H1 (cell line): Measurements from ENCODE around the gene DEPDC4. TPM values are rescaled to one million over a fixed set of nuclear protein-coding genes. Genes with fewer than 3 reads are reported as not detected.

Experiments used
- CTCF ChIA-PET: fragments of 300-600 bp; sonication (Branson Sonifier 250); formaldehyde crosslinking; loops from one replicate; lab custom pipeline; 2021; ENCODE audit not compliant: partially characterized antibody; lab: Charles Lee
- POLR2A ChIA-PET: fragments of 300-600 bp; sonication (Branson Sonifier 250); formaldehyde crosslinking; loops from one replicate; lab custom pipeline; 2021; ENCODE audit warnings: inconsistent platforms; ENCODE audit not compliant: partially characterized antibody; lab: Charles Lee
- DNase-seq, 2 experiments: peaks; one replicate each; pipeline versions ENCODE4 v3.0.0 to v3.0.0-alpha.2; 2010 to 2022; ENCODE audit warnings: low spot score in 2 of 2, low read depth in 1 of 2, mixed read lengths in 1 of 2
- FAIRE-seq: peaks from 2 replicates; lab custom pipeline; 2011; peaks lifted over from hg19 to GRCh38; lab: Jason Lieb, UNC
- H2AFZ ChIP-seq: 2 replicates; pipeline ENCODE4 v1.8.1; 2012; ENCODE audit warnings: low read length, inconsistent platforms
- H2AK5ac ChIP-seq: 2 replicates; pipeline ENCODE4 v1.6.1; 2013; ENCODE audit warnings: low read depth, low read length
- H2BK120ac ChIP-seq: replicated peaks from 2 replicates; pipeline ENCODE3; 2013; ENCODE audit warnings: low read depth, low read length, inconsistent platforms
- H2BK12ac ChIP-seq: 2 replicates; pipeline ENCODE4 v1.6.1; 2013; ENCODE audit warnings: low read depth, low read length
- H2BK15ac ChIP-seq: 2 replicates; pipeline ENCODE4 v1.6.1; 2013; ENCODE audit warnings: low read length
- H2BK20ac ChIP-seq: 2 replicates; pipeline ENCODE4 v1.6.1; 2013; ENCODE audit warnings: low read length
- H2BK5ac ChIP-seq: 2 replicates; pipeline ENCODE4 v1.6.1; 2013; ENCODE audit warnings: low read depth, low read length
- H3K14ac ChIP-seq: 2 replicates; pipeline ENCODE4 v1.6.1; 2013; ENCODE audit warnings: inconsistent platforms; ENCODE audit not compliant: insufficient read length
- H3K18ac ChIP-seq: 2 replicates; pipeline ENCODE4 v1.6.1; 2013; ENCODE audit warnings: low read length; ENCODE audit errors: extremely low read depth
- H3K23ac ChIP-seq: 2 replicates; pipeline ENCODE4 v1.6.1; 2013; ENCODE audit warnings: inconsistent platforms; ENCODE audit not compliant: insufficient read length
- H3K23me2 ChIP-seq: 2 replicates; pipeline ENCODE4 v1.6.1; 2013; ENCODE audit warnings: low read depth, low read length
- H3K27ac ChIP-seq: 2 replicates; pipeline ENCODE4 v1.6.1; 2011; ENCODE audit warnings: low read depth, low read length, inconsistent platforms
- H3K27me3 ChIP-seq, 4 experiments: replicated peaks in 1 of 4; 1 replicate in 1 of 4; 2 replicates in 3 of 4; pipeline versions ENCODE4 v1.6.1 to v1.8.1; 2011 to 2013; ENCODE audit warnings: low read length in 3 of 4, mild to moderate bottlenecking in 3 of 4, inconsistent platforms in 2 of 4, mixed read lengths in 2 of 4, moderate library complexity in 1 of 4; ENCODE audit not compliant: control insufficient read depth in 3 of 4, insufficient read depth in 3 of 4; ENCODE audit errors: extremely low read depth in 1 of 4
- H3K36me3 ChIP-seq, 4 experiments: 2 replicates each; pipeline versions ENCODE4 v1.6.1 to v1.8.1; 2011 to 2013; ENCODE audit warnings: mild to moderate bottlenecking in 4 of 4, low read length in 3 of 4, moderate library complexity in 2 of 4, control low read depth in 1 of 4, inconsistent platforms in 1 of 4; ENCODE audit not compliant: insufficient read depth in 4 of 4, control insufficient read depth in 2 of 4
- H3K4ac ChIP-seq: replicated peaks from 2 replicates; pipeline ENCODE3; 2013; ENCODE audit warnings: low read length, low read depth, mixed read lengths, inconsistent platforms; ENCODE audit not compliant: insufficient read length
- H3K4me1 ChIP-seq, 4 experiments: replicated peaks in 1 of 4; 1 replicate in 1 of 4; 2 replicates in 3 of 4; pipeline versions ENCODE4 v1.6.1 to v1.8.1; 2011 to 2013; ENCODE audit warnings: low read length in 3 of 4, inconsistent platforms in 2 of 4, mixed read lengths in 1 of 4; ENCODE audit not compliant: insufficient read depth in 4 of 4, control insufficient read depth in 3 of 4
- H3K4me2 ChIP-seq, 2 experiments: 2 replicates each; pipeline versions ENCODE4 v1.6.1 to v1.8.1; 2011 to 2013; ENCODE audit warnings: low read depth in 2 of 2, low read length in 2 of 2, control low read depth in 1 of 2, inconsistent platforms in 1 of 2, mild to moderate bottlenecking in 1 of 2; ENCODE audit not compliant: insufficient read depth in 1 of 2
- H3K4me3 ChIP-seq, 4 experiments: fragments of 200-600, 300-600 bp in 1 of 4; sonication (generic), shearing (Covaris generic), sonication (Bioruptor Twin) in 1 of 4; 2 replicates each; pipeline versions ENCODE4 v1.5.1 to v1.8.1; 2011 to 2016; ENCODE audit warnings: low read length in 4 of 4, low read depth in 3 of 4, control low read depth in 2 of 4, inconsistent platforms in 2 of 4, mild to moderate bottlenecking in 2 of 4, mixed read lengths in 1 of 4, moderate library complexity in 1 of 4; ENCODE audit not compliant: insufficient read depth in 2 of 4; ENCODE audit errors: extremely low read depth in 1 of 4
- H3K56ac ChIP-seq: replicated peaks from 2 replicates; pipeline ENCODE3; 2013; ENCODE audit warnings: low read depth, mild to moderate bottlenecking, mixed read lengths, low read length, inconsistent platforms; ENCODE audit not compliant: insufficient read length
- H3K79me1 ChIP-seq: 2 replicates; pipeline ENCODE4 v1.6.1; 2013; ENCODE audit warnings: low read depth, low read length, control low read depth
- H3K79me2 ChIP-seq, 2 experiments: 2 replicates each; pipeline versions ENCODE4 v1.6.1 to v1.8.1; 2012 to 2013; ENCODE audit warnings: low read length in 2 of 2, mild to moderate bottlenecking in 2 of 2, inconsistent platforms in 1 of 2; ENCODE audit not compliant: insufficient read depth in 2 of 2, control insufficient read depth in 1 of 2
- H3K9ac ChIP-seq, 4 experiments: replicated peaks in 1 of 4; 1 replicate in 1 of 4; 2 replicates in 3 of 4; pipeline versions ENCODE4 v1.6.1 to v1.8.1; 2011 to 2013; ENCODE audit warnings: low read depth in 3 of 4, low read length in 3 of 4, control low read depth in 2 of 4, mild to moderate bottlenecking in 2 of 4, moderate library complexity in 2 of 4, inconsistent platforms in 1 of 4; ENCODE audit errors: extremely low read depth in 1 of 4
- H3K9me3 ChIP-seq, 2 experiments: 2 replicates each; pipeline versions ENCODE4 v1.6.1 to v1.8.1; 2012 to 2013; ENCODE audit warnings: mild to moderate bottlenecking in 2 of 2, moderate library complexity in 2 of 2, control low read depth in 1 of 2, inconsistent platforms in 1 of 2, low read depth in 1 of 2, low read length in 1 of 2, mixed read lengths in 1 of 2; ENCODE audit not compliant: insufficient read depth in 2 of 2
- H4K20me1 ChIP-seq, 2 experiments: replicated peaks in 1 of 2; 2 replicates each; pipeline versions ENCODE3 to v1.8.1; 2011 to 2013; ENCODE audit warnings: inconsistent platforms in 2 of 2, low read length in 2 of 2, mild to moderate bottlenecking in 1 of 2; ENCODE audit not compliant: insufficient read depth in 2 of 2, control insufficient read depth in 1 of 2
- H4K5ac ChIP-seq: 2 replicates; pipeline ENCODE4 v1.6.1; 2013; ENCODE audit warnings: low read length, low read depth, mixed read lengths, inconsistent platforms; ENCODE audit not compliant: insufficient read length
- H4K8ac ChIP-seq: 2 replicates; pipeline ENCODE4 v1.8.0; 2013; ENCODE audit warnings: mild to moderate bottlenecking, moderate library complexity, low read length, inconsistent platforms; ENCODE audit not compliant: insufficient read depth; ENCODE audit errors: extremely low read depth
- H4K91ac ChIP-seq: replicated peaks from 2 replicates; pipeline ENCODE3; 2013; ENCODE audit warnings: low read length, mixed read lengths, inconsistent platforms; ENCODE audit not compliant: insufficient read length
- CBX5 ChIP-seq: fragments of 300-800, 300-1000 bp; sonication (generic); IDR thresholded peaks from 2 replicates; pipeline ENCODE4 v1.7.1; 2016; ENCODE audit warnings: antibody characterized with exemption, low read length, low read depth
- EGR1 ChIP-seq: IDR thresholded peaks from 2 replicates; pipeline ENCODE4 v1.6.1; 2011; ENCODE audit warnings: low read depth, low read length, borderline replicate concordance
- EP300 ChIP-seq, 2 experiments: IDR thresholded peaks; 1 replicate in 1 of 2; 2 replicates in 1 of 2; pipeline ENCODE4 v1.6.1; 2011 to 2012; ENCODE audit warnings: low read depth in 2 of 2, low read length in 2 of 2, mild to moderate bottlenecking in 2 of 2, borderline replicate concordance in 1 of 2, inconsistent platforms in 1 of 2, moderate library complexity in 1 of 2
- GABPA ChIP-seq: IDR thresholded peaks from 2 replicates; pipeline ENCODE4 v1.6.1; 2011; ENCODE audit warnings: mild to moderate bottlenecking, low read length, moderate library complexity, borderline replicate concordance; ENCODE audit not compliant: insufficient read depth
- HDAC2 ChIP-seq, 2 experiments: fragments of 300-600 bp in 1 of 2; sonication (generic) in 1 of 2; IDR thresholded peaks; 2 replicates each; pipeline ENCODE4 v1.6.1; 2011 to 2012; ENCODE audit warnings: low read depth in 2 of 2, low read length in 2 of 2, mild to moderate bottlenecking in 2 of 2, moderate library complexity in 2 of 2, borderline replicate concordance in 1 of 2, inconsistent platforms in 1 of 2
- KDM4A ChIP-seq: IDR thresholded peaks from one replicate; pipeline ENCODE4 v1.7.1; 2012; ENCODE audit warnings: low read depth, mild to moderate bottlenecking, moderate library complexity, low read length, inconsistent platforms; ENCODE audit not compliant: severe bottlenecking
- RFX5 ChIP-seq: IDR thresholded peaks from 2 replicates; pipeline ENCODE4 v1.6.1; 2011; ENCODE audit warnings: low read depth, low read length, improper control_type of control experiment, borderline replicate concordance
- SIN3A ChIP-seq, 2 experiments: IDR thresholded peaks in 1 of 2; conservative IDR thresholded peaks in 1 of 2; 2 replicates each; pipeline ENCODE4 v1.6.1; 2011 to 2012; ENCODE audit warnings: low read length in 2 of 2, improper control_type of control experiment in 1 of 2, low read depth in 1 of 2, mild to moderate bottlenecking in 1 of 2
- SP4 ChIP-seq: IDR thresholded peaks from 2 replicates; pipeline ENCODE4 v1.6.1; 2012; ENCODE audit warnings: low read length, inconsistent platforms
- TAF1 ChIP-seq: IDR thresholded peaks from 2 replicates; pipeline ENCODE4 v1.6.1; 2011; ENCODE audit warnings: mild to moderate bottlenecking, low read depth, low read length
- TAF7 ChIP-seq: optimal IDR thresholded peaks from 2 replicates; pipeline ENCODE3; 2011; ENCODE audit warnings: low read depth, mild to moderate bottlenecking, inconsistent platforms, low read length, moderate library complexity, borderline replicate concordance
- TBP ChIP-seq: IDR thresholded peaks from 2 replicates; pipeline ENCODE4 v1.6.1; 2011; ENCODE audit warnings: low read depth, low read length, improper control_type of control experiment
- WGBS, 2 experiments: shearing (Covaris generic) in 1 of 2; methylation state at CpG; one replicate each; pipeline versions ENCODE4 v1.1.6 to v1.1.7; 2013 to 2015; ENCODE audit warnings: low lambda C conversion rate in 2 of 2, mixed read lengths in 2 of 2, inconsistent platforms in 1 of 2, low coverage in 1 of 2, missing lambda C conversion rate in 1 of 2; ENCODE audit not compliant: insufficient replicate concordance in 2 of 2, insufficient coverage in 1 of 2, insufficient read length in 1 of 2; ENCODE audit errors: extremely low coverage in 1 of 2, missing lambda C conversion rate in 1 of 2; 5-methylcytosine and 5-hydroxymethylcytosine counted together
- polyA plus RNA-seq, 7 experiments: library from polyadenylated mRNA; depleted of rRNA in 3 of 7; stranded (reverse) in 5 of 7; unstranded in 2 of 7; fragments of >200 nt in 5 of 7; fragments of 200-250 nt in 2 of 7; gene quantifications; 1 replicate in 5 of 7; 2 replicates in 1 of 7; 4 replicates in 1 of 7; pipeline versions ENCODE4 v1.2.1 to v1.2.3, GENCODE V29; 2011 to 2013; ENCODE audit warnings: missing spikeins in 2 of 7, mixed read lengths in 2 of 7
- total RNA-seq: library from RNA; stranded (reverse); fragmentation: NEBNext Ultra II Directional; extraction: Animal tissue kit (Norgen Biotek cat#: 25700); gene quantifications from 2 replicates; pipeline ENCODE4 v1.2.1, GENCODE V29; 2021
- TF ChIP-seq, protein P1 (sequence below): IDR thresholded peaks from 2 replicates; pipeline ENCODE4 v1.6.1; 2011; ENCODE audit warnings: low read length, improper control_type of control experiment

Gene DEPDC4
- total and polyA plus RNA-seq, 2 of the 8 experiments (the other 6 are each of a cell fraction or from before 2014, with no cell fraction given) = 0.80 to 3.8 TPM

DNA sequence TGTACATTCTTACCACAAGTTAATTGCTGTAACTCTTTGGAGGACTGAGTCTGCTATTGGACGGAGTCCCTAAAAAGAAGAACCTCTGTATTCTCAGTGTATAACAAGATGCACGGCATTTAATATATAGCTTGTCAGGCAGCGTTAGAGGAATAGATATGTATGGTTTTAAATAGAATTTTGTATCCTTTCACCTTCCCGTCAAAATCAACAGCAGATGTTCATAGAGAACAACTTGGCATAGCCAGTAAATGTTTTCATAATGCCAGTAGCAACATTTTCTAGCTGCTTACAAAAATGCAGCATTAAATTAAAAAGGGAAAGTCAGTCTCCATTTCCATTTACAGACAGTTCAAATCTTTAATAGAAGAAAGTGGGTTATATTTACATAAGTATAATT is 6.9 kb upstream of the DEPDC4 start:
- Histone ChIP-seq H3K9ac (no peak overlapping the region), H3K4ac (no peak overlapping the region), H2BK15ac (no peak overlapping the region), H4K20me1 (peaks cover 0 to 5% of the 10 kb centered on the region in 2 experiments), H3K56ac (no peak overlapping the region), H3K4me2 (no peak overlapping the region), H3K4me1 (peaks cover 0 to 4% (median under 1%) of the 10 kb centered on the region in 4 experiments; a peak in 3 of 7 replicates), H3K23ac (no peak overlapping the region), H4K5ac (no peak overlapping the region), H4K91ac (no peak overlapping the region), H3K18ac (no peak overlapping the region), H3K4me3 (no peak overlapping the region), H3K79me2 (peaks cover 0 to 96% of the 10 kb centered on the region in 2 experiments; a peak in 3 of 4 replicates), H4K8ac (no peak overlapping the region), H2BK5ac (no peak overlapping the region), H3K9me3 (no peaks in the 10 kb centered on the region), H2BK20ac (no peak overlapping the region), H3K27ac (no peak overlapping the region), H2BK120ac (no peak overlapping the region), H3K23me2 (no peaks in the 10 kb centered on the region), H3K36me3 (no peaks in the 10 kb centered on the region), H3K79me1 (no peaks in the 10 kb centered on the region; the same call in 1 of the 2 replicates), H3K14ac (no peak overlapping the region), H2BK12ac (no peak overlapping the region), H3K27me3 (no peaks in the 10 kb centered on the region), H2AFZ (no peak overlapping the region), H2AK5ac (no peak overlapping the region)
- 99% methylated on average over 4 of the region's 4 CpGs; no CpG with 5 or more reads in 1 of the 2 experiments for WGBS, 2 experiments
- ChIA-PET POLR2A (no interaction called here), CTCF (no interaction called here)
- DNase-seq (no peak), FAIRE-seq (no peak)
- TF ChIP-seq TAF1 = no peak
- no peak for TF ChIP-seq TAF7
- no peak for TF ChIP-seq CBX5
- TF ChIP-seq SIN3A (conservative IDR thresholded peaks at IDR 0.05 in 1 of 2, IDR thresholded peaks at IDR 0.05 in 1 of 2; ENCODE audit: low read depth in 1 of 2, low read length in 2 of 2) = no peak
- TF ChIP-seq, protein P1, sequence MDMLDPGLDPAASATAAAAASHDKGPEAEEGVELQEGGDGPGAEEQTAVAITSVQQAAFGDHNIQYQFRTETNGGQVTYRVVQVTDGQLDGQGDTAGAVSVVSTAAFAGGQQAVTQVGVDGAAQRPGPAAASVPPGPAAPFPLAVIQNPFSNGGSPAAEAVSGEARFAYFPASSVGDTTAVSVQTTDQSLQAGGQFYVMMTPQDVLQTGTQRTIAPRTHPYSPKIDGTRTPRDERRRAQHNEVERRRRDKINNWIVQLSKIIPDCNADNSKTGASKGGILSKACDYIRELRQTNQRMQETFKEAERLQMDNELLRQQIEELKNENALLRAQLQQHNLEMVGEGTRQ = no peak
- no peak for TF ChIP-seq KDM4A
- no peak for TF ChIP-seq EGR1
- TF ChIP-seq RFX5 = no peak
- TF ChIP-seq SP4 = no peak
- TF ChIP-seq GABPA = no peak
- TF ChIP-seq HDAC2 (IDR thresholded peaks at IDR 0.05; ENCODE audit: borderline replicate concordance in 1 of 2, low read depth in 2 of 2, low read length in 2 of 2) = no peak
- no peak for TF ChIP-seq TBP
- no peak for TF ChIP-seq EP300 (IDR thresholded peaks at IDR 0.05; ENCODE audit: borderline replicate concordance in 1 of 2, low read depth in 2 of 2, low read length in 2 of 2)
